ENCODE data around the gene FBXO3.
A peak's percentile ranks its signal among the peaks of the same experiment; 100 is the strongest.
"Not testable (repeated sequence)": the region's sequence is repeated elsewhere in the genome, so short reads cannot be mapped to it uniquely, and the experiment has no call there.

The FBXO3 gene

DNA sequence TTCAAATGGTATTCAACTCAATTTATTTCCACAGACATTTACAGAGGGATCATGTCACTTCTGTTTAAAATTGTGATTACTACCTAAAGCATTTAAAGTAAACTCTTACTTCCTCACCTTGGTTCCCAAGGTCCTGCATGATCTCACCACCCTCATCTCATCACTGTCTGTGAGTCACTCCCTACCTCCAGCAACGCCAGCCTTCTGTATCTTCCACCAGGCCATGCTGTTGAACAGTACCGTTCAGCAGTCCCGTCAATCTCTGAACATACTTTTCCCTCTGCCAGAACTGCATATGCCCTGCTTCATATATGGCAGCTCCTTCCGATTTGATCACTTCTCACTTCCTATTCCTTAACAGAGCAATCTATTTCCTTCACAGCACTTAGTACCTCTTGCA lies 2.0 kb downstream of the FBXO3 start:
- DNase-seq (ENCODE audit: low spot score), result no peak

DNA sequence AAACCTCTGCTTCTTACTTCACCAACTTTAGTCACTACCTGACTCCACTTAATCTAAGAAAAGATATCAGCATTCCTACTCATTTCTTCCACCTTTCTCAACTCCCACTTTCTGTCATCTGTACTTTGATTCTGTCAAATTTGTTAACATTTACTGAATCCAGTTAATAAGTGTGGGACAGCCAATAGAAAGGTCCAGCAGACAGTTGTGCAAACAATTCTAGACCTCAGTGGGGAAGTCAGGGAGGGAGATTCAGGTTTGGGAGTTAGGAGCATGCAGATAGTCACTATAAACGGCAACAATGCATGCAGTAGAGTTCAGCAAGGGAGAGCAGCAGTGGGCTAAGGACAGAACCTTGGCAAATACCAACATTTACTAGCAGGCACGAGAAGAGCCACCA lies 4.1 kb downstream of the FBXO3 start:
- DNase-seq (ENCODE audit: low spot score), result no peak

GRCh38 chr11:33769542-33769941 lies 4.8 kb downstream of the FBXO3 start:
- DNase-seq (ENCODE audit: low spot score), result no peak

DNA sequence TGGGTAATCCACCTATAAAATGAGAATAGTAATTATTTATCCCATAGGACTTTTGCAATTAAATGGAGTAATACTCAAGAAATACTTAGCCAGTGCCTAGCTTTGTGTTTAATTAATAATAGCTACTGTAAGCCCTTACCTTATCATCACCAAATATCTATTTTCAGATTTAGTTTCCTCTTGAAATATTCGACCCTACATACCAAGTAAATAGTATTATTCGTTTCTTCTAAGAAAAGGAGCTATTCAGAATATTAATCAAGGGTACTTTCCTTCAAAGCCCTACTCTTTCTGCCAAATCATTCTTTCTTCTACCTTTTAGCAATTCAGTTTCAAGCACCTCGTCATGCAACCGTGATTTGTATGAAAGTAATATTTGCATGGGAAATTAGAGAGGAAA lies 6.7 kb downstream of the FBXO3 start:
- DNase-seq (ENCODE audit: low spot score), result no peak

DNA sequence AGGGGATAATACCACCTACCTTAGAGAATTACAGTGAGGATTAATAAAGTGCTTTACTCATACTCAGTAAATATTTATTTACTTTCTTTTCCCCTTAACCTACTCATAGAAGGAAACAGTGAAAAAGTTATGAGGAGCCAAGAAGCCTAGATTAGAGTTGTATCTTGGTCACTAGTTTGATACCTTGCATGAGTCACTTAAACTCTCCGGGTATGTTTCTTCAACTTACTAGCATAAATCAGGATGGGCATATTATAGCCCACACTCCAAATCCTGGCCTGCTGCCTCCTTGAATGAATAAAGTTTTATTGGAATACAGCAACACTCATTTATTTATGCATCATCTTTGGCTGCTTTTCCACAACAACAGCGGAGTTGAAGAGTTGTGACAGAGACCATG lies 8.2 kb downstream of the FBXO3 start:
- DNase-seq (ENCODE audit: low spot score), result no peak

GRCh38 chr11:33761471-33761870 lies 12.8 kb downstream of the FBXO3 start:
- no peak for DNase-seq (ENCODE audit: low spot score)

DNA sequence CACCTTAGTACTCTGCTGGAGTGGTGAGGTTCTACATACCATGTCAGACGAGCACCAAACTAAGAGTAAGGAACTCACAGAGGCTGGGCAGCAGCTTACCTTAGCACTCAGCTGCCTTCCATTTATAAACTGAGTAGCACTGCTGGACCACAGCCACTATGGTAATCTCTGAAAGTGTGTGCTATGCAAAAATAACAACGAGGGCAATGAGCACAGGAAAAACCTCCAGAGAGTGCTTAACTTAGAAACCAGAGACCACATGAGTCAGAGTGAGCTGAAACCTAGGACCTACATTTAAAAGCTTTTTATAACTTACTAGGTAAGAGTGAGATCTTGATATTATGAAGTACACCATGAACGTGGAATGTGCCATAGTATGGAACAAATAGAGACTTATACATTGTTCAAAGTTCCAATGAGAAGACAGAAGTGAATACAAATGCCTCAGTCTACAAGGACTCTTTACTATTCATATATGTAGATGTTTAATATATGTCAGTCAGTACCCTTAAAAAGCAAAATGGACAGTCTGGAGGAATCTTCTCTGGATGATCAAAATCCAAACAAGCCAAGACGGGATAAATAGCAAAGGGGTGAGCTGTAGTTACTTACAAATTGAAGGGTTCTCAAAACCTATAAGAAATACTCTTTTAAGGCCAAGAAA lies 20.9 kb downstream of the FBXO3 start:
- DNase-seq (ENCODE audit: low spot score), result no peak

DNA sequence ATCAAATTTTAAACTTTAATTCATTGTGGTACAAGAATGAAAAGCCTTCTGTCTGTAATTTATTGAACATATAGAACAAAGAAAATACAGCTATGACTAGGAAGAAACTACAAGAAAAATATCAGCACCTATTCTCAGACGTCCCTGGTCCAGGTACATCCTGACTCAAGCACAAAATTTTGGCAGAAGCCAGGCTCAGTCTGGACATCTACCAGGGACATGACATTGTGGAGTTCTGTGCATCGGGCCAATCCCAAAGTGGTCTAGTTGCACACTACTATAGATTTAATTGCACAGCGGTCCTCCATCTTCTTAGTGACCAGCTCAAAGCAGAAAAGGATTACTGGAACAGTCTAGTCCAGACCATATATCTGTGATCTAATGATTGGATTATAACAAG lies 22.4 kb downstream of the FBXO3 start:
- DNase-seq (ENCODE audit: low spot score), result no peak

GRCh38 chr11:33747979-33748378 lies 26.3 kb downstream of the FBXO3 start:
- DNase-seq (ENCODE audit: low spot score), result no peak

GRCh38 chr11:33743291-33743690 lies 31.0 kb downstream of the FBXO3 start:
- DNase-seq (ENCODE audit: low spot score), result no peak

GRCh38 chr11:33742249-33742851 lies 32.0 kb downstream of the FBXO3 start:
- no peak for DNase-seq (ENCODE audit: low spot score)

DNA sequence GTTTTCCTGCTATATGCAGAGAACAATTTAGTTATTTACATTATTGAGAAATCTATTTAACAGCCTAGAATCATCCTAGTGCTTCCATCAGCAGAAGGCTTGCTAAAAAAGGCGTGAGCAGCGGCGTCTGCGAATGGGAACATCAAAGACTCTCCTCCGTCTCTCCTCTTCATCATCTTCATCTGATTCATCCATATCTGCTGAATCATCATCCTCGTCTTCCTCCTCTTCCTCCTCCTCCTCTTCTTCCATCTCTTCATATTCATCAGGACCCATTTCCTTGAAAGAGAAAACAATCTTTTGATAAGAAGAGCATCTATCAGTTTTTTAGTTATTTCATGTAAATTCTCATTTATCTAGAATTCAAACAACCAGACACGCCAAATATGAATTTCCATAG lies 32.5 kb downstream of the FBXO3 start:
- DNase-seq (ENCODE audit: low spot score), result no peak

DNA sequence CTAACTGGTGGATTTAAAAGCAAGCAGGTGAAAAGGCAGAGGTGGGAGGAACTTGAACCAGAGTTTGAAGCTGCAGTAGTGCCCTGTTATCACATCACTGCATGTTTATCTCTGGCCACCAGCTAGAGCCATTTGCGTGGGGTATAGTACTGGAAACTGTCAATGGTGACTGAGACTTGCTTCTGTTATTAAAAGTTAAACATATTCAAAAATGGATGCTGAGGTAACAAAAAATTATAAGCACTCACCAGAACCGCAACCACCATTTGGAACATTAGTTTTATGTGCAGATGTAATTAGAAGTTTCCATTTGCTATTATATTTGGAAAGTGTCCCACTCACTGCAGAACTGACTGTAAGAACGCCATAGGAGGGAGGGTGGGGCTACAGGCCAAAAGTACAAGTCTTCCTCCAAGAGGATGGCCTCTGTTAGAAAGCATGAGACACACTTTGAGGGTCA lies 36.9 kb downstream of the FBXO3 start:
- no peak for DNase-seq (ENCODE audit: low spot score)

DNA sequence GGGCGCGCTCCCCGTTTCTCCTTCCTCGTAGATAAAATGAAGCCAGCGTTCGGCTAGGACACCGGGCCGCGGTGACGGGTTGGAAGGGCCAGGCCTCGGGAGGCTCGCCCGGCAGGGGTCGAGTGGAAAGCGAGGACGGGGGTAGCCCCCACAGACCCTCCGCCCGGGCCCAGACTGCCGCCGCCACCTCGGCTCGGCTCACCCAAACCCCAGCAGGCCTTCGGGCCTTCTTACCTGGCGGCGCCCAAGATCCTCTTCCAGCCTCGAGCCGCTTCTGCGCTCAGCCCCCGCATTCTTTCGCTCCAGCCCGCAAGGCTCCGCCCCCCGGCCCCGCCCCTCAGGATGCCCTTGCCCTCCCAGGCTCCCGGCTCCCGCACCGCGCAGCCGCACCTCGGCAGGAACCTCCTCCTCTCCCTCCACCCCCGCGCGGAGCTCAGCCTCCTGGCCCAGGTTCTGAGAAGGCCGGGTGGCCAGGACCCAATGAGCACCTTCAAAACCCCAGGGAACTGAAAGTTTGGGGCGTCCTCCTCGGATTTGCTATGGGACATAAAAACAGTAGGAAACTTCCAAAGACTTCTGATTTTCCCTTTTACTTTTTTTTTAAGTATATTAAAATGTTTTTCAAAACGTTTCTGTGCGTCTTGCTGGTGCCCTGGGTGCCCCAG lies 38.0 kb downstream of the FBXO3 start, which contains the start of gene CD59:
Gene CD59, minus strand, starts transcription at position 276 of the 665 bp plus-strand sequence. CDS start 13,978 bp downstream, outside the sequence.
- DNase-seq (ENCODE audit: low spot score), result peak; percentile 97

- DNase-seq (ENCODE audit: low spot score), result no peak
Measured at GRCh38 chr11:33735271-33736147, 38.8 kb downstream of the FBXO3 start.

GRCh38 chr11:33734441-33735270 lies 39.7 kb downstream of the FBXO3 start:
- DNase-seq (ENCODE audit: low spot score), result no peak

DNA sequence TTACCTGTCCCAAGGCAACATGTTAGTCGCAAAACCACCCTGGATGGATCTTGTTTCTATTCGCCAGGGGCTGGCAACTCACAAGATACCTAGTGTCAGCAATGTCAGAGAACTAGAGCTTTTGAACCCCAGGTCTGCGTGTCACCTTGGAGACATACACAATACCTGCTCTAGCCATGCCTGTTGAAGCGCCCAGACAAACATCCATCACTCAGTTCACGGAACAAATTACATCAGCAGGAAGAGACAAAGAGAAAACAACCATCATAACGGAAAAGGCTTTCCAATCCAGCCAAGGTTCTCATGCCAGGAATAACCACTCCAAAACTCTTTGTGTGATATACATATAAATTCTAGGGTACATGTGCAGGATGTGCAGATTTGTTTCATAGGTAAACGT lies 40.3 kb downstream of the FBXO3 start:
- no peak for DNase-seq (ENCODE audit: low spot score)

DNA sequence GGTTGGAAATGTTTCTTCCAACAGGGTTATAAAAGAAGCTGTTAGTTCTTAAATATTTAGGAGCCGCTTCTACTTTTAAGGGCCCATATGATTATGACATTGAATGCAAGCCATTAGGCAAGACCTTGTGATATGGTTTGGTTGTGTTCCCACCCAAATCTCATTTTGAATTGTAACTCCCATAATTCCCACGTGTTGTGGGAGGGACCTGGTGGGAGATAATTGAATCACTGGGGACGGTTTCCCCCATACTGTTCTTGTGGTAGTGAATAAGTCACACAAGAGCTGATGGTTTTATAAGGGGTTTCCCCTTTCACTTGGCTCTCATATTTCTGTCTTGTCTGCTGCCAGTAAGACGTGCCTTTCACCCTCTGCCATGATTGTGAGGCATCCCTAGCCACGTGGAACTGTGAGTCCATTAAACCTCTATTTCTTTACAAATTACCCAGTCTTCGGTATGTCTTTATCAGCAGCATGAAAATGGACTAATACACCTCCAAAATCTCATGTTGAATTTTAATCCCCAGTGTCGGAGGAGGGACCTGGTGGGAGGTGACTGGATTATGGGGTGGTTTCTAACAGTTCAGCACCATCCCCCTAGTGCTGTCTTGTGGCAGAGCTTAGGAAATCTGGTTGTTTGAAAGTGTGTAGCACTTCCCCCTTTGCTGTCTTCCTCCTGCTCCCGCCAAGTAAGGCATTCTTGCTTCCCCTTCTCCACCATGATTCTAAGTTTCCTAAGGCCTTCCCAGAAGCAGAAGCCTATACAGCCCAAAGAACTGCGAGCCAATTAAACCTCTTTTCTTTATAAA lies 42.4 kb downstream of the FBXO3 start:
- DNase-seq (ENCODE audit: low spot score), result no peak

DNA sequence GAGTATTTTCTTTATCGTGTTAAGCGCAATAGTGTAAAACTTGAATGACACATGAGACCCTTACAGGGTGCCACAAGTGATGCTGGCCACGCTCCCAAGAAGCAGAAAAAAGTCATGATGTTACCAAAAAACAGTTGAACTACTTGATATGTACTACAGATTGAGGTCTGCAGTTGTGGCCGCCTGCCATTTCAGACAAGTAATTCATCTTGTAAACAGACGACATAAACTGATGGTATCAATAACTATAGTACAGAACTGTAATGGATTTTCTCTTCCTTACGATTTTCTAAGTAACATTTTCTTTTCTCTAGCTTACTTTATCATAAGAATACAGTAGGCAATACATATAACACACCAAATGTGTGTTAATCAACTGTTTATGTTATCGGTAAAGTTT lies 43.6 kb downstream of the FBXO3 start:
- DNase-seq (ENCODE audit: low spot score), result no peak

- DNase-seq (ENCODE audit: low spot score), result not testable (repeated sequence)
Measured at GRCh38 chr11:33729072-33729664, 45.2 kb downstream of the FBXO3 start.
